T-helper 2 cell treated with Interferon-gamma antibody and Interleukin-4, amounts not matched to agents 100 ng/mL and 5 ng/mL, for 36 hours (primary cell): ENCODE results near the gene TAS1R1. TPM values are rescaled to one million over a fixed set of nuclear protein-coding genes. Genes with fewer than 3 reads are reported as not detected.

Source experiments
- intact Hi-C: fragments of 100-400 bp; cut with micrococcal nuclease; formaldehyde crosslinking; loops from one replicate; pipeline ENCODE4 v1.15.1; 2023
- total RNA-seq: library from RNA; stranded (reverse); gene quantifications from 2 replicates; pipeline ENCODE4 v1.2.3, GENCODE V29; 2022

TAS1R1 gene
- total RNA-seq, 1 donor from 2014 or later, result not detected

DNA sequence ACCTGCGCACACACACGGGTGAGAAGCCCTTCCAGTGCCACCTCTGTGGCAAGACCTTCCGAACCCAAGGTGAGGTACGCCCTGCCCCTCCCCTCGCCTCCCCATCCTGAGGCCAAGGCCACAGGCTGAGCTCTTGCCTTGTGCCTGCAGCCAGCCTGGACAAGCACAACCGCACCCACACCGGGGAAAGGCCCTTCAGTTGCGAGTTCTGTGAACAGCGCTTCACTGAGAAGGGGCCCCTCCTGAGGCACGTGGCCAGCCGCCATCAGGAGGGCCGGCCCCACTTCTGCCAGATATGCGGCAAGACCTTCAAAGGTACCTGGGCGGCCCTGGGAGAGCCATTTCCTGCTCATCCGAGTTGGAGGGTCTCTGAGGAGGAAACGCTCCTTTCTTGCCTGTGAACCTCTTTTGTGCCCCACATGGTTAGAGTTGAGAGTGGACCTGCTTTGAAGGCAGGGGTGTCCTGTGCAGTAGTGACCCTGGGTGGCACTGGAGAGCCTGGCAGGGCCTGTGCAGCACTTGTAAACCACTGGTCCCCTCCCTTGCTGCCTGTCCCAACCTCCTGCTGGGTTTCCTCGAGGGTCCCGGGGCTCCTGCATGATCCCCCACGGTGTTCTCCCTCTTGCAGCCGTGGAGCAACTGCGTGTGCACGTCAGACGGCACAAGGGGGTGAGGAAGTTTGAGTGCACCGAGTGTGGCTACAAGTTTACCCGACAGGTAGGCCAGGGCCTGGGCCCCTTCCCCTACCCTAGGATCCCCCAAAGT, 33.2 kb downstream of the TAS1R1 start:
- intact Hi-C loops, result no loop called here

DNA sequence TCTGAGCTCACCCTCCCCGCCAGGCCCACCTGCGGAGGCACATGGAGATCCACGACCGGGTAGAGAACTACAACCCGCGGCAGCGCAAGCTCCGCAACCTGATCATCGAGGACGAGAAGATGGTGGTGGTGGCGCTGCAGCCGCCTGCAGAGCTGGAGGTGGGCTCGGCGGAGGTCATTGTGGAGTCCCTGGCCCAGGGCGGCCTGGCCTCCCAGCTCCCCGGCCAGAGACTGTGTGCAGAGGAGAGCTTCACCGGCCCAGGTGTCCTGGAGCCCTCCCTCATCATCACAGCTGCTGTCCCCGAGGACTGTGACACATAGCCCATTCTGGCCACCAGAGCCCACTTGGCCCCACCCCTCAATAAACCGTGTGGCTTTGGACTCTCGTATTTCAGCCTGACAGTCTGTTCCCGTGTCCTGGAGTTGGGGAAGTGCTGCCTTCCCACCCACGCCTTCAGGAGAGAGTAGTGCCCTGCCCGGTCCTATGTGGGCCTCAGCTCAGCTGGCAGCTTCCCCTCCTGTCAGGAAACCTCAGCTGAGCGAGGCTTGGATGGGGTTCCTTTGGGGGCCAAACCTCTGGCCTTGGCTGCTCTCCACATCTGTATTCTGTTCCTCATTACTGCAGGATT, 33.9 kb downstream of the TAS1R1 start:
- intact Hi-C loops, result no loop called here

DNA sequence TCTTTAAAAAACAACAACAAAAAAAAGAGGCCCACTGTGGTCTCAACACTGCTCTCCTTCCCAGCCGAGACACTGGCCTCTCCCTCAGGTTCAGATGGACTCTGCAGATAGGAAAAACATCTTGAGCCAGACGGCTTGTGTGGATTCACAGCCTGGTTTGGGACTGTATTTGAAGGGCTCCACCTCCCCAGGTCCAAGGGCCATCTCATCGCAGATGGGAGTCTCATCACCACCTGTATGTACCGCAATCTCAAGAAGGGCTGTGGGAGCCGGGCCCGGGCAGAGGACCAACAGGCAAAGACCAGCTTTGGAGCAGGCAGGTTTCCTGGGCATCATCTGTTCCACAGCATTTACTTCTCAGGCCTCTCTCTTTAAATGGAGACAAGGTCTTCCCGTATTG, 34.9 kb downstream of the TAS1R1 start:
- intact Hi-C loops, result no loop called here

DNA sequence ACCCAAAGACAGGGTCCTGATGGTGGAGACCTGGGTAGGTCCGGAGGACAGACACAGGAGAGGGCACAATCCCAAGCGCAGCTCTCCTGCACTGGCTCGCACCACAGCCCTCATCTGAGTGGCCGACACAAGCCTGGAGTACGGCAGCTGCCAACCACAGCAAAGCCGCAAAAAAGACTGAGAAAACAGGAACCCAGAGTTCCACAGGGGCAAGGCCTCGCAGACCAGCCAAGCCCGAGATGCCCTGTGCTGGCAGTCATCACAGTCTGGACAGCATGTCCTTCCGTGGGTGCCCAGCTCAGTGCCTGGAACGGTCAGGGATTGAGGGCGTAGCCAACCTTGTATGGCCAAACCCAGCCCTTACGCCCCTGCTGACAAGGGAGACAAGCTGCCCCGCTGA, 36.1 kb downstream of the TAS1R1 start:
- intact Hi-C loops, result no loop called here

DNA sequence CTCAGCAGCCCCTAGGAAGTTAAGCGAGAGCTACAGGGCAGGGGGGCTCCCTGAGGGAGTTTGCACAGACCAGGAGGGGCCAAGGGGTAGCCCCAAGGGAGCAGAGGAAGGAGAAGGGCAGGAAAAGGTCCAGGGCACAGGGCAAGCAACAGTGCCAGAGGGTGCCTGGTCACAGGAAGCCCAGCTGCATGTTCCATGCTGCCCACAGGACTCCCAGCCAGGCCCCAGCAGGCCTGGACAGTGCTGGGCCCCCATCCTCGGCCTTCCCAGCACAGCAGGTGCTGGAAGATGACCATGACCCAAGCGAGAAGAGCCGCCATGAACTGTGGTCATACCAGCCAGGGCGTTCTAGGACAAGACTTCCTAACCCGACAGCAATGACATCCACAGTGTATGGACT, 36.5 kb downstream of the TAS1R1 start:
- intact Hi-C loops, result no loop called here

DNA sequence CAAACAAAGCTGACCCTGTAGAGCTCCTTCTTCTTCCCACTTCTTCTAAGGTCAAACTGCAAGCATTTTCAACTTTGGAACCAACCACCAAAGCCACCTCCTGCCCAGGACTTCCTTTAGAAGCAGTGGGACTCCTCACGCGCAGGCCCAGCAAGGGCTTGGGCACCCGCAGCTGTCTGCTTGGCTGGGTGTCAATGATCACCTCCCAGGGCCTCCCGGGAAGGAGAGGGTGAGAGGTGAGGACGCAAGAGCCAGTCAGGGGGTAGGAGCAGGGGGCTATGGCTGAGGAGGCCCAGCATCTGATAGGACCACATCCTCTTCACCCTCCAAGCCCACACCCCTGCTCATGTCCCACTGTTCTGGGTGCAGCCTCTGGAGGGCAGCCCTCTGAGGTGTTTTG, 37.3 kb downstream of the TAS1R1 start:
- intact Hi-C loops, result no loop called here

DNA sequence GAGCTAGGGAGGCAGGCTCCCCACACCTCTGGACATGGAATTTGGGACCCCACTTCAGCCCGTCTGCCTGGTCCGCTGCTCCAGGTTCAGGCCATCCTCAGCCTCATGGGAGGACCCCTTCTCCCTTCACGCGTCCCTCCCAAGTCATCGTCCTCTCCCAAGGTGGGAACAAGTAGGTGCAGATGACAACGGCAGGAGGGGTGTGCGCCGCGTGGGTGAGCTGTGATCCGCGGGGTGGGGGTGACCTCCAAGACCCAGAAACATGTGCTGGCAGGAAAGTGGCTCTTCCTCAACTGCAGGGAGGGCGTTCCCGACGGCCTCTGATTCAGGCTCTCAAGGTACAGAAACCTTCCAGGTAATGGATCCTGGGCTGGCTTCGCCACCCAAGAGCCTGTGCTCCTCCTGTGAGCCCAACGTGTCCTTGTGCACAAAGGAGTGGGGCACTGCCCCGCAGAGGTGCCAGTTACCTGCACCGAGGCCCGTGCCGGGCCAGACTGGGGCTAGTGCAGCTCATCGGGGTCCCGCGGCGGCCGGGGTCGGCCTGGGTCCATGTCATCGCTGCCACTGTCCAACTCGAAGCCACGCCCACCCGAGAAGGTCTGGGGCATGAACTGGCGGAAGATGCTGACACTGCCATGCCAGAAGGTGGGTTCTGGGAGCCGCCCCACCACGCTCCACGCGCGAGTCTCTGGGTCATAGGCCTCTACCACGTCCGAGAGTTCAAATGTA, 37.9 kb downstream of the TAS1R1 start:
- intact Hi-C loops, result no loop called here

DNA sequence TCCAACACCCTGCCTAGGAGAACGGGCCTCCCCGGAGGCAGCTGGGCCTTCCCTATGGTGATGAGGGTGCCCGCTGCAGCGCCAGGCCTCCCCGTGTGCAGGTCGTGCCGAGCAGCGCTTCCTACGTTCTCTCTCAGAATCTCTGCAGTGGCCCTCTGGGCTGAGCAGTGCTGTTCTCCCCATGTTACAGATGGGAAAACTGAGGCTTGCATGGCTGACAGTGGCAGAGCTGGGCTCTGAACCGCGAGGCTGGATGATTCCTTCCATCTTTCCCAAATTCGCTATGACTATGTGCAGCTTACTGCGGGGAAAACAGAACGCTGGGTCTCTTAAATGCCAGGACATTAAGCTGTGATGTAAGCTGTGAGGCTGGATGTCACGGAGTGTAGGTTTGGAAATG, 38.7 kb downstream of the TAS1R1 start:
- intact Hi-C loops, result no loop called here

DNA sequence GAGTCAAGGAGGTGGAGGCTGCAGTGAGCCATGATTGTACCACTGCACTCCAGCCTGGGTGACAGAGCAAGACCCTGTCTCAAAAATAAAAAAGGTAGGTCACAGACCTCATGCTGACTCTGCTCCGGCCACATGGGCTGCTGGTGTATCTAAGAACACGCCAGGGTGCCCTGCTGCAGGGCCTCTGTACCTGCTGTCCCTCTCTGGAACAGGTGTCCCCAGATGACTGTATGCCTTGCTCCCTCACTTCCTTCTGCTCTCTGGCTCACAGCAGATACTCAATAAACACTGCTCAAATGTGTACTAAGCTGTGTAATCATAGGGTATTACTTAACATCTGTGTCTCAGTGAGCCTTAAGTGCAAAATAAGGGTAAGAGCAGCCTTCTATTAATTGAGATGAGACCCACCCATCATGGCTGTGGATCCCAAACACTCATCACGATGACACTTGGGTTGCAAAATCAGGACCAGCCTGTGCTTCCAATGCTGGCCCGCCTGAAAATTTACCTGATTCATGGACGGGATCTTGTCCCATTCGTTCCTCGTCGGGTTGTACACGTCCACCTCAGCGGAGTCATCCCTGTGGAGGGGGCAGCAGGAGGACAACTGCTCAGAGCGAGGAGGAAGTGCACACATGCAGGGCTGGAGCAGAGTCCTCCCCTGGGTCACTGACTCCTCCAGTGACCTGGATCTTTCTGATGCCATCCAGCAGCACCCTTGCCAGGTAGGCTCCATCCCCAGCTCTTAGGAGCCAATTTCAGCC, 40.1 kb downstream of the TAS1R1 start:
- intact Hi-C loops, result no loop called here

DNA sequence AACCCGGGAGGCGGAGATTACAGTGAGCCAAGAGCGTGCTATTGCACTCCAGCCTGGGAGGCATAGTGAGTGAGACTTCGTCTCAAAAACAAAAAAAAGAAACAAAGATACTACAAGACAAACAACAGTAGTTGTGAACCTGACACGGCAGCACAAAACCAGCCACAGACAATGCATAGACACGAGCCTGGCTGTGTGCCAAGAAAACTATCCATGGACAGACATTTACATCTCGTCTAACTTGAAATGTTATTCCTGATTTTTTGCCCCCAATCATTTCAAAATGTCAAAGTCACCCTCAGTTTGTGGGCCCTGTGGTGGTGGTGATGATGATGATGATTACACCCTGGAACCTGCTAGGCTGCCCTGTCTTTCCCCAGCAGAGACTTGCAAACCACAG, 41.2 kb downstream of the TAS1R1 start:
- intact Hi-C loops, result no loop called here

DNA sequence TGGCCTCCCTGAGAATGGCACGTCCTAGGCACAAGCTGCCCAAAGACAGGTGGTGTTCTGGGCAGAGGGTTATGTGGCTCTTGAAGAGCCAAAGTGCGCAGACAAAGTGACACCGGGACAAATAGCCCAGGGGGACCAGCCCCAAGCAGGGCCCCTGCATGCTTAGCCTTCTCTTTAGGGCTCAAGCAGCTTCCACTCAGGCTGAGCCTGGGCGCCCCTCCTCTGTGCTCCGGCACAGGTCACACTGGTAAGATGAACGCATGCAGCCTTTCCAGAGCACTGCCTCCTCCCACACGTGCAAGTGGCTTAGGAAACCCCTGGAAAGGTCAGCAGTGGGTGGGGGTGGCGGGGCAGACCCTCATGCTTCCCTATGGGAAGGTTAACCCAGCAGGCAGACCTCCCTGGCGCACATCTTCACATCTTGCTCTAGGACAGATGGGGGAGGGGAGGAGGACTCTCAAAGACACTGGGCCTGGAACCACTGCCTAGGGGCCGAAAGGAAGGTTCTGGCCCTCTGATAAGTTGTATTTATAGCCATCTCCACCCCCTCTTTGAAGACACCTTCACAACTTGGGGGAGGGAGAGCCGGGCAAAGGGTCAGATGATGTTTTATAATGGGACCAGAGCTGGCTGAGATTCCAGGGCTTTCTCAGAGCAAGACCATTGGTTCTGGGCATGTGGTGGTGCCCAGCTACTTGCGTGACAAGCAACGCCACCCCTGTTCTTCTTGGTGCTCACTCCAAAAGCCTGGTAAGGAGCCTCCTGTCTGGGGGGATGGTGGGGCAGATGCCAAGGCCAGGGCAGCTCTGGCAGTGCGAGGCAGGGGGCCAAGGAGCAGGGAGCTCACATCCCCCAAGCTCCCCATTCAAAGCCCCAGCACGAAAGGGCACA, 42.0 kb downstream of the TAS1R1 start:
- intact Hi-C loops, result no loop called here

DNA sequence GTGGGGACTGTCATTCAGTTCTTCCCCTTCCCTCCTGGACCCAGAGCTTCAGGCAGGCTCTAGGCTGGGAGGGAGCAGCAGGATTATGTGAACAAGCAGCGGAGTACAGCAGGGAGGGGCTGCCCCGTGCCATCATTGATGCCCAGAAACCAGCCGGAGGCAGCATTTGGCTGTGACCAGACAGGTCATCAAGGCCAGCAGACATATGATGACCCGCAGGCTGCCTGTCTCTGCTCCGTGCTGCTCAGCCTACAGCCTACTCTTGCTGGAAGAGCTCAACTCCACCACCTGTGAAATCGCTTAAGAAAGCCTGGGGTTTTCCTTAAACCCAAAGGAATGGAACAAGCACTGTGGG, 42.6 kb downstream of the TAS1R1 start:
- intact Hi-C loops, result no loop called here

DNA sequence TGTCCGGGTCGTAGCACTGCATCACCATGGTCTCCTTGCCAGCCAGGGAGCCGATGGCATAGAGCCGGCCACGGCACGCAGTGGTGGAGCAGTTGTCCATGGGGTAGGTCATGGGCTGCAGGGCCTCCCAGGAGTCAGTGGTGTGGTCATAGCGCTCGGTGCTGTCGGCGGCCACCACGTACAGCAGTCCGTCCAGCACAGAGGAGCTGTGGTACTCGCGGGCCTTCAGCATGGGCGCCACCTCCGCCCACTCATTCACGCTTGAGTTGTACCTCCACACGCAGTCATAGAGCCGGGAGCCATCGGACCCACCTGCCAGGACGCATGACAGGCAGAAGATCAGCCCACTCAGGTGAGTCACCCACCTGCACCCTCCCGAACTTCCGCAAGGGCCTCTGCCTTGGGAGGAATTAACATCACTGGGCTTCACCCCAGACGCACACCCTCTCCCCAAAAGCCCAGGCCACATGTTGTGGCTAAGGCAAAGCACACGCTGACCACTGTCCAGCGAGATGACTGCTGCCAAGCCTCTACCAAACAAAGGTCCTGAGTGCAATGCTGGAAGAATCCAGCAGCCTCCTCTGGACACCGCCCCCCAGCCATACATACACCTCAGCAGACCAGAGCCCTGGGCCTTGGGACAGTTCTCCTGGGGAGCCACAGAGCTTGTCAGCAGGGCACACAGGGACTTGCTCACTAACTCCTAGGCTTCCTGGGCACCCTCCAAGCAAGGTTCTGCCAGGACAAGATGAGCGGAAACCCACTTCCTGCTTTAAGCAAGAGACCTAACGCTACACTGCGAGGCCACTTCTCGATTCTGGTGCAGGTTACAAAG, 44.3 kb downstream of the TAS1R1 start:
- intact Hi-C loops, result no loop called here

DNA sequence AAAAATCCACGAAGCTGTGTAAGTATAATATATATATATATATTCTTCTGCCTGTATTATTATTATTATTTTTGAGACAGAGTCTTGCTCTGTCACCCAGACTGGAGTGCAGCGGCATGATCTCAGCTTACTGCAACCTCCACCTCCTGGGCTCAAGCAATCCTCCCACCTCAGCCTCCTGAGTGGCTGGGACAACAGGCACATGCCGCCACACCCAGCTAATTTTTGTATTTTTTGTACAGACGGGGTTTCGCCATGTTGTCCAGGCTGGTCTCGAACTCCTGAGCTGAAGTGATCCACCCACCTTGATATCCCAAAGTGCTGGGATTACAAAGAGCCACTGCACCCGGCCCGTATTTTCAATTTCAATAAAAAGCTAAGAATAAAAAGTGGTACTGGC, 44.9 kb downstream of the TAS1R1 start:
- intact Hi-C loops, result loop anchor here (2.0 to 10.0 kb wide), 4 partner anchors 45 to 355 kb away; partner anchors contain the start of genes CAMTA1, DNAJC11, HES3 and NOL9

DNA sequence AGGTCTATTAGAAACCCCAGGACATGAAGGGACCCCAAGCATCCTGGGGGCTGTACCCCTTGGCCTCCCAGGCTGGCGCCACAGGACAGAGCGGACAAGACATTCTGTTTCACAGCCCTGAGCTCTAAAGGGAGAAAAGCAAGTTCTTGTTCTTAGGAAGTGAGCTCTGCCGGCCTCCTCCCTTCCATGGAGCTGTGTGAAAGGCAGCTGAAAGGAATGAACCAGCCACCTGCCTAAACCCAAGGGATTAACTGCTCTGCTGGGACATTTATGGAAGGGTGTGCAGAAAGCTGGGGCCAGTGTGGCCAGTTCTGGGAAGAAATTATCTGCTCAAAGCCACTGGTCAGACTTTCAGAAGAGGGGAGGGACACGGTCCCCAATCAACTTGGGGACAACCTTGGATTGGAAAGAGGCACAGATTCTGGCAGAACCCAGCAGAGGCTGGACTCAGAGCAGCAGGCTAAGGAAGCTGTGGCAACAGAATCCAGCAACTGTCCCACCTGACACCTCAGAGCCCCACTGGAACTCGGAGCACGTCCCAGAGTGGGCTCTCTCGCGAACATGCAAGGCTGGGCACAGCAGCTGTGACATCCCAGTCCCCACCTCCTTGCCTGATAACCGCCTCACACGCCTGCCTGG, 45.4 kb downstream of the TAS1R1 start:
- intact Hi-C loops, result loop anchor here (2.0 to 10.0 kb wide), 4 partner anchors 46 to 356 kb away; partner anchors contain the start of genes CAMTA1, DNAJC11, HES3 and NOL9

DNA sequence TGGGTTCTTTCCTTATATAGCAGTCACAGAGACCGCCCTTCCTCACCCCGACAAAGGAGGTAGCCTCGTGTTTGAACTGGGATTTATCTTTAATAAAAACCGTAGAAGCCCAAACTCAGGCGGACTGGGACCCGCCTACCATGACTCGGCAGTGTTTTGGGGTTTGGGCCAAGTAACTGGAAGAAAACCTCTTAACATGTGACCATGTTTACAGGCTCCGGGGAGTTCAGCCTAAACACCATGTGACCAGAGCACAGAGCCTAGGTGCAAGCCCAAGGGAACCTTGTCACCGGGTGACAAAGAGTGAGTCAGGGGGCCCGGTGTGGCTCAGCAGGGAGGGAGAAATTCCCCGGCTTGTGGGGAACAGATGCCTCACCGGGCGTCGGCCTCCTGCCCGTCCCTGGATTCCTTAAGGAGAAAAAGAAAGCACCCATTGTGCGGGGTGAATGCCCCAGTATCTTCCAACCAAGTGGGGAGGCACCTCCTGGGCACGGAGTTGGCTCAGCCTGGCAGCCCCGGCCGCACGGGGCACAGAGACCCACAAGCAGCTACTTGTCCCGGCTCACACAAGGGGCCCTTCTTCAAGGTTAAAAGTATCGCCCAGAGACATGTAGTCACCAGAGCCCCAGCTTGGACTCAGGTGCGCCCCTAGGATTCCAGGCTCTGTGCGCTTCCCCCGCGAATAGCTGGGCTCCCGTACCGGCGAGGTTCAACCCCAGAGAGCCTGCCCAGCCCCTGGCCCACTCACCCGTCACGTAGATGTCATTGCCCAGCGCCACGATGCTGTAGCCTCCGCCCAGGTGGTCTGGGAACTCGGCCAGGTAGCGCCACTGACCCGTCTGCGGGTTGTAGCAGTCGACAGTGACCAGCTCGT, 46.2 kb downstream of the TAS1R1 start:
- intact Hi-C loops, result loop anchor here (2.0 to 10.0 kb wide), 4 partner anchors 46 to 356 kb away; partner anchors contain the start of genes CAMTA1, DNAJC11, HES3 and NOL9

DNA sequence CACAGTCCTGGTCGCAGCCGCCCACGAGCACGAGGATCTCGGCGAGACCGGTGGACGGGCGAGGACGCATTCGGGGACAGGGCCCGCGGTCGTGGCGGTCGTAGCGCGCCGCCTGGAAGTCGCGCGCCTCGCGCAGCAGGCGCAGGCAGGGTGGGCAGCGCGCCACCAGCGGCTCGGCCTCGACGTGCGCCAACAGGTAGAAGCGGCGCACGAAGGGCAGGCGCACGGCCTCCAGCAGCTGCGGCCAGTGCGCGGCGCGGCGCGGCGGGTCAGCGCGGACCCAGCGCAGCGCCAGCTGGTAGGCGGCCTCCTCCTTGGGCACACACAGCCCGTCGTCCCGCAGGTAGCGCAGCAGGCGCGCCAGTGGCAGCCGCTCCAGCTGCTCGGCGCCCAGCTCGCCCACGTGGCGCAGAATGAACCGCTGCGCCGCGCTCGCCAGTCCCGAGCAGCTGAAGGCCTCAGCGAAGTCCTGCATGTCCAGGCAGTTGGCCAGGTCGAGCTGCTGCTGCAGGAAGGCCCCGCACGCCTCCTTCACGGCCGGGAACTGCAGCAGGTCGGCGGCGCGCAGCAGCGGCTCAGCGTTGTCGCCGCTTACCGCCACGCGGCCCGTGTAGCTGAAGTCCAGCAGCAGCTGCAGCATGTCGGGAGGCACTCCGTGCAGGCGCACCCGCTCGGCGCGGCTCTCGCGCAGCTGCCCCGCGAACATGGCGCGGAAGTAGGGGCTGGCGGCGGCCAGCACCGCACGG, 47.0 kb downstream of the TAS1R1 start:
- intact Hi-C loops, result loop anchor here (1.0 to 10.0 kb wide), 7 partner anchors 23 to 357 kb away; partner anchors contain the start of genes CAMTA1, DNAJC11, HES3 and NOL9
